HEK293 (cell line): ENCODE measurements around the gene RING1.

ENCODE experiments used
- ATF2 ChIP-seq: fragments of 450-650 bp; formaldehyde crosslinking; IDR thresholded peaks from 2 replicates; pipeline ENCODE4 v1.5.1; 2016; ENCODE audit warnings: missing biosample characterization, missing genetic modification characterization, low read depth
- BCL11B ChIP-seq: fragments of 450-650 bp; formaldehyde crosslinking; IDR thresholded peaks from 2 replicates; pipeline ENCODE4 v1.5.1; 2016; ENCODE audit warnings: low read depth, missing biosample characterization, missing genetic modification characterization
- GFI1B ChIP-seq: fragments of 450-650 bp; formaldehyde crosslinking; IDR thresholded peaks from 2 replicates; pipeline ENCODE4 v1.5.1; 2016; ENCODE audit warnings: missing biosample characterization, missing genetic modification characterization
- KLF10 ChIP-seq: fragments of 450-650 bp; IDR thresholded peaks from 2 replicates; pipeline ENCODE4 v1.5.1; 2018; ENCODE audit warnings: missing biosample characterization, mild to moderate bottlenecking, missing genetic modification characterization
- MZF1 ChIP-seq: fragments of 450-650 bp; formaldehyde crosslinking; IDR thresholded peaks from 2 replicates; pipeline ENCODE4 v1.5.1; 2017; ENCODE audit warnings: missing biosample characterization, missing genetic modification characterization, borderline replicate concordance
- PRDM4 ChIP-seq: fragments of 450-650 bp; formaldehyde crosslinking; IDR thresholded peaks from 2 replicates; pipeline ENCODE4 v1.5.1; 2017; ENCODE audit warnings: missing biosample characterization, missing genetic modification characterization
- ZFHX2 ChIP-seq: fragments of 450-650 bp; formaldehyde crosslinking; conservative IDR thresholded peaks from 2 replicates; pipeline ENCODE4 v1.5.1; 2016; ENCODE audit warnings: missing biosample characterization, missing genetic modification characterization
- ZNF112 ChIP-seq: fragments of 450-650 bp; formaldehyde crosslinking; IDR thresholded peaks from 2 replicates; pipeline ENCODE4 v1.5.0; 2017; ENCODE audit warnings: missing biosample characterization, missing genetic modification characterization
- ZNF132 ChIP-seq: fragments of 450-650 bp; formaldehyde crosslinking; IDR thresholded peaks from 2 replicates; pipeline ENCODE4 v1.5.1; 2017; ENCODE audit warnings: missing biosample characterization, missing genetic modification characterization, borderline replicate concordance
- ZNF155 ChIP-seq: fragments of 450-650 bp; formaldehyde crosslinking; IDR thresholded peaks from 2 replicates; pipeline ENCODE4 v1.5.1; 2016; ENCODE audit warnings: missing biosample characterization, missing genetic modification characterization
- ZNF174 ChIP-seq: fragments of 450-650 bp; formaldehyde crosslinking; IDR thresholded peaks from 2 replicates; pipeline ENCODE4 v1.5.0; 2017; ENCODE audit warnings: missing biosample characterization, mild to moderate bottlenecking, missing genetic modification characterization
- ZNF19 ChIP-seq: fragments of 450-650 bp; formaldehyde crosslinking; IDR thresholded peaks from 2 replicates; pipeline ENCODE4; 2016; ENCODE audit warnings: missing biosample characterization, missing genetic modification characterization, low read depth
- ZNF211 ChIP-seq: fragments of 450-650 bp; formaldehyde crosslinking; IDR thresholded peaks from 2 replicates; pipeline ENCODE4 v1.5.1; 2016; ENCODE audit warnings: low read depth, missing biosample characterization, missing genetic modification characterization
- ZNF223 ChIP-seq: fragments of 450-650 bp; formaldehyde crosslinking; IDR thresholded peaks from 2 replicates; pipeline ENCODE4 v1.5.1; 2016; ENCODE audit warnings: missing biosample characterization, missing genetic modification characterization
- ZNF341 ChIP-seq: fragments of 450-650 bp; formaldehyde crosslinking; IDR thresholded peaks from 2 replicates; pipeline ENCODE4; 2016; ENCODE audit warnings: low read depth, missing biosample characterization, missing genetic modification characterization
- ZNF362 ChIP-seq: fragments of 450-650 bp; formaldehyde crosslinking; IDR thresholded peaks from 2 replicates; pipeline ENCODE4 v1.5.1; 2016; ENCODE audit warnings: missing biosample characterization, missing genetic modification characterization
- ZNF473 ChIP-seq: fragments of 450-650 bp; formaldehyde crosslinking; IDR thresholded peaks from 2 replicates; pipeline ENCODE4 v1.5.1; 2017; ENCODE audit warnings: missing biosample characterization, missing genetic modification characterization
- ZNF530 ChIP-seq: fragments of 450-650 bp; formaldehyde crosslinking; IDR thresholded peaks from 2 replicates; pipeline ENCODE4 v1.5.1; 2016; ENCODE audit warnings: low read depth, missing biosample characterization, missing genetic modification characterization
- ZNF561 ChIP-seq: fragments of 450-650 bp; IDR thresholded peaks from 2 replicates; pipeline ENCODE4 v1.5.1; 2018; ENCODE audit warnings: missing biosample characterization, missing genetic modification characterization, borderline replicate concordance
- ZNF571 ChIP-seq: fragments of 450-650 bp; formaldehyde crosslinking; IDR thresholded peaks from 2 replicates; pipeline ENCODE4 v1.5.0; 2017; ENCODE audit warnings: missing biosample characterization, missing genetic modification characterization
- ZNF621 ChIP-seq: fragments of 450-650 bp; formaldehyde crosslinking; IDR thresholded peaks from 2 replicates; pipeline ENCODE4 v1.5.1; 2017; ENCODE audit warnings: missing biosample characterization, missing genetic modification characterization
- ZNF664 ChIP-seq: fragments of 450-650 bp; formaldehyde crosslinking; IDR thresholded peaks from 2 replicates; pipeline ENCODE4 v1.5.1; 2016; ENCODE audit warnings: missing biosample characterization, missing genetic modification characterization
- ZNF747 ChIP-seq: fragments of 450-650 bp; formaldehyde crosslinking; IDR thresholded peaks from 2 replicates; pipeline ENCODE4 v1.5.1; 2016; ENCODE audit warnings: missing biosample characterization, missing genetic modification characterization
- TF ChIP-seq, protein P1 (sequence below): fragments of 450-650 bp; formaldehyde crosslinking; IDR thresholded peaks from 2 replicates; pipeline ENCODE4 v1.5.1; 2016; ENCODE audit warnings: missing biosample characterization, missing genetic modification characterization, borderline replicate concordance
- TF ChIP-seq, protein P2 (sequence below): fragments of 450-650 bp; formaldehyde crosslinking; conservative IDR thresholded peaks from 2 replicates; pipeline ENCODE4 v1.5.1; 2016; ENCODE audit warnings: low read depth, missing biosample characterization, missing genetic modification characterization

Gene RING1

DNA sequence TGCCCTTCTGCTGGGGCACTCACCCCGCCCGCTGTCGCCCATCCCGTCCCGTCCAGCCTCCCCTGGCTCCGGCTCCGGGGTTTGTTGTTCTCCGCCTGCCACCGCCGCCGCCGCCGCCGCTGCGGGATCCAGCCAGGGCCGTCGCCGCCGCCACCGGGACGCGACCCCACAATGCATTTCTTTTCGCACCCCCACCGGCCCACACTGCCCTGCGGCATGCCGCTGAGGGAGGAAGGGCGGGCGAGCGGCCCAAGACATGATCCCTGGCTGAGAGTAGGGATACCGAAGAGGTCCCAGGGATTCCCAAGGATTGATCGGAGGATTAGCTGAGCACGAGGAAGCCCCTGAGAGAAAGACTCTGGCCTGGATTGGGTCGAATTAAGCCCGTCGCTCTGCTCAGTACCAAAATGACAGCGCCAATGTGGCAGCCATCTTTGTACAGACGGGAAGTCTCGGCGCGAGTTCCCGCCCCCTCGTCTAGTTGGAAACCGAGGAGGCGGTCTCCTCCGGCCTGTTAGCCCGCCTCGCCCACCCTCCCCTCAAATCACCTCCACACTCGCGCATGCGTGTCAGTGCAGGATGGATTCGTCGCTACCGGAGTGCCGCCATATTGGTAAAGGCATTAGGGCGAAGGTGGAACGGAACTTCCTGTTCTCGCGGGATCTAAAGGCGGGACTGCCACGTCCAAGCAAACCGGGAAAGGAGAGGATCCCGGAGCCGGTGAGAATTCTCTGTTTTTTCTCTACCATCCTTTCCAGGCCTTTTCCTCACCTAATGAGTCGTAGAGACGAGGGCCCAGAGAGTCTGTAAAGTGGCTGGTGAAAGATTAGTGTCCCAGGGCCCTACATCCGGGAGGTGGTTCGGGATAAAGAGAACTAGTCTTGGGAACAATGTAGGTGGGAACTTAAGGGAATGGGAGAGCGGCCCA, 7.8 kb upstream of the RING1 start, which contains the start of the genes RXRB and SLC39A7 (continued):
- TF ChIP-seq, protein P1, sequence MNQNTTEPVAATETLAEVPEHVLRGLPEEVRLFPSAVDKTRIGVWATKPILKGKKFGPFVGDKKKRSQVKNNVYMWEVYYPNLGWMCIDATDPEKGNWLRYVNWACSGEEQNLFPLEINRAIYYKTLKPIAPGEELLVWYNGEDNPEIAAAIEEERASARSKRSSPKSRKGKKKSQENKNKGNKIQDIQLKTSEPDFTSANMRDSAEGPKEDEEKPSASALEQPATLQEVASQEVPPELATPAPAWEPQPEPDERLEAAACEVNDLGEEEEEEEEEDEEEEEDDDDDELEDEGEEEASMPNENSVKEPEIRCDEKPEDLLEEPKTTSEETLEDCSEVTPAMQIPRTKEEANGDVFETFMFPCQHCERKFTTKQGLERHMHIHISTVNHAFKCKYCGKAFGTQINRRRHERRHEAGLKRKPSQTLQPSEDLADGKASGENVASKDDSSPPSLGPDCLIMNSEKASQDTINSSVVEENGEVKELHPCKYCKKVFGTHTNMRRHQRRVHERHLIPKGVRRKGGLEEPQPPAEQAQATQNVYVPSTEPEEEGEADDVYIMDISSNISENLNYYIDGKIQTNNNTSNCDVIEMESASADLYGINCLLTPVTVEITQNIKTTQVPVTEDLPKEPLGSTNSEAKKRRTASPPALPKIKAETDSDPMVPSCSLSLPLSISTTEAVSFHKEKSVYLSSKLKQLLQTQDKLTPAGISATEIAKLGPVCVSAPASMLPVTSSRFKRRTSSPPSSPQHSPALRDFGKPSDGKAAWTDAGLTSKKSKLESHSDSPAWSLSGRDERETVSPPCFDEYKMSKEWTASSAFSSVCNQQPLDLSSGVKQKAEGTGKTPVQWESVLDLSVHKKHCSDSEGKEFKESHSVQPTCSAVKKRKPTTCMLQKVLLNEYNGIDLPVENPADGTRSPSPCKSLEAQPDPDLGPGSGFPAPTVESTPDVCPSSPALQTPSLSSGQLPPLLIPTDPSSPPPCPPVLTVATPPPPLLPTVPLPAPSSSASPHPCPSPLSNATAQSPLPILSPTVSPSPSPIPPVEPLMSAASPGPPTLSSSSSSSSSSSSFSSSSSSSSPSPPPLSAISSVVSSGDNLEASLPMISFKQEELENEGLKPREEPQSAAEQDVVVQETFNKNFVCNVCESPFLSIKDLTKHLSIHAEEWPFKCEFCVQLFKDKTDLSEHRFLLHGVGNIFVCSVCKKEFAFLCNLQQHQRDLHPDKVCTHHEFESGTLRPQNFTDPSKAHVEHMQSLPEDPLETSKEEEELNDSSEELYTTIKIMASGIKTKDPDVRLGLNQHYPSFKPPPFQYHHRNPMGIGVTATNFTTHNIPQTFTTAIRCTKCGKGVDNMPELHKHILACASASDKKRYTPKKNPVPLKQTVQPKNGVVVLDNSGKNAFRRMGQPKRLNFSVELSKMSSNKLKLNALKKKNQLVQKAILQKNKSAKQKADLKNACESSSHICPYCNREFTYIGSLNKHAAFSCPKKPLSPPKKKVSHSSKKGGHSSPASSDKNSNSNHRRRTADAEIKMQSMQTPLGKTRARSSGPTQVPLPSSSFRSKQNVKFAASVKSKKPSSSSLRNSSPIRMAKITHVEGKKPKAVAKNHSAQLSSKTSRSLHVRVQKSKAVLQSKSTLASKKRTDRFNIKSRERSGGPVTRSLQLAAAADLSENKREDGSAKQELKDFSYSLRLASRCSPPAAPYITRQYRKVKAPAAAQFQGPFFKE (tag by site-specific recombination), result no peak
- TF ChIP-seq, protein P2, sequence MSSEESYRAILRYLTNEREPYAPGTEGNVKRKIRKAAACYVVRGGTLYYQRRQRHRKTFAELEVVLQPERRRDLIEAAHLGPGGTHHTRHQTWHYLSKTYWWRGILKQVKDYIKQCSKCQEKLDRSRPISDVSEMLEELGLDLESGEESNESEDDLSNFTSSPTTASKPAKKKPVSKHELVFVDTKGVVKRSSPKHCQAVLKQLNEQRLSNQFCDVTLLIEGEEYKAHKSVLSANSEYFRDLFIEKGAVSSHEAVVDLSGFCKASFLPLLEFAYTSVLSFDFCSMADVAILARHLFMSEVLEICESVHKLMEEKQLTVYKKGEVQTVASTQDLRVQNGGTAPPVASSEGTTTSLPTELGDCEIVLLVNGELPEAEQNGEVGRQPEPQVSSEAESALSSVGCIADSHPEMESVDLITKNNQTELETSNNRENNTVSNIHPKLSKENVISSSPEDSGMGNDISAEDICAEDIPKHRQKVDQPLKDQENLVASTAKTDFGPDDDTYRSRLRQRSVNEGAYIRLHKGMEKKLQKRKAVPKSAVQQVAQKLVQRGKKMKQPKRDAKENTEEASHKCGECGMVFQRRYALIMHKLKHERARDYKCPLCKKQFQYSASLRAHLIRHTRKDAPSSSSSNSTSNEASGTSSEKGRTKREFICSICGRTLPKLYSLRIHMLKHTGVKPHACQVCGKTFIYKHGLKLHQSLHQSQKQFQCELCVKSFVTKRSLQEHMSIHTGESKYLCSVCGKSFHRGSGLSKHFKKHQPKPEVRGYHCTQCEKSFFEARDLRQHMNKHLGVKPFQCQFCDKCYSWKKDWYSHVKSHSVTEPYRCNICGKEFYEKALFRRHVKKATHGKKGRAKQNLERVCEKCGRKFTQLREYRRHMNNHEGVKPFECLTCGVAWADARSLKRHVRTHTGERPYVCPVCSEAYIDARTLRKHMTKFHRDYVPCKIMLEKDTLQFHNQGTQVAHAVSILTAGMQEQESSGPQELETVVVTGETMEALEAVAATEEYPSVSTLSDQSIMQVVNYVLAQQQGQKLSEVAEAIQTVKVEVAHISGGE, result peak; percentile 41
- TF ChIP-seq ZNF747 (tag by site-specific recombination), result no peak
- TF ChIP-seq ZNF571 (tag by site-specific recombination), result no peak
- TF ChIP-seq BCL11B (tag by site-specific recombination), result no peak
- TF ChIP-seq PRDM4 (tag by site-specific recombination), result peak; percentile 0; the same call in 1 of the 2 replicates
- peak; percentile 68 for TF ChIP-seq ZNF341 (tag by site-specific recombination)
- no peak for TF ChIP-seq ZNF19
- no peak for TF ChIP-seq ATF2 (tag by site-specific recombination)
- TF ChIP-seq KLF10 (tag by site-specific recombination), result peak; percentile 72; the same call in 1 of the 2 replicates
- no peak for TF ChIP-seq MZF1
- TF ChIP-seq ZNF561 (tag by site-specific recombination), result peak; percentile 11
- TF ChIP-seq ZNF155 (tag by site-specific recombination), result no peak
- peak; percentile 80 for TF ChIP-seq ZFHX2
- TF ChIP-seq ZNF621 (tag by site-specific recombination), result no peak
- TF ChIP-seq ZNF132 (tag by site-specific recombination), result no peak
- no peak for TF ChIP-seq ZNF362 (tag by site-specific recombination)
- TF ChIP-seq ZNF112 (tag by site-specific recombination), result no peak
- no peak for TF ChIP-seq ZNF473 (tag by site-specific recombination)
- no peak for TF ChIP-seq ZNF530 (tag by site-specific recombination)
- no peak for TF ChIP-seq ZNF211 (tag by site-specific recombination)
- no peak for TF ChIP-seq ZNF664 (tag by site-specific recombination)
- TF ChIP-seq GFI1B, result no peak
- no peak for TF ChIP-seq ZNF223 (tag by site-specific recombination)
- TF ChIP-seq ZNF174 (tag by site-specific recombination), result no peak
